Karpas-422 (cell line): ENCODE results near the gene FBXL13. TPM values are rescaled to one million over a fixed set of nuclear protein-coding genes. Genes with fewer than 3 reads are reported as not detected.

Source experiments
- DNase-seq: peaks from one replicate; pipeline ENCODE4 v3.0.0-alpha.2; 2015
- H2AFZ ChIP-seq: fragments of 200-600 bp; sonication (generic); 2 replicates; pipeline ENCODE4 v1.6.1; 2014; ENCODE audit warnings: antibody characterized with exemption, low read length, mixed read lengths
- H3K27ac ChIP-seq: fragments of 200-600 bp; sonication (generic); 2 replicates; pipeline ENCODE4 v1.5.1; 2014; ENCODE audit warnings: mild to moderate bottlenecking, low read length, moderate library complexity
- H3K27me3 ChIP-seq: fragments of 200-600 bp; sonication (generic); 2 replicates; pipeline ENCODE4 v1.6.1; 2014; ENCODE audit warnings: low read length, mixed read lengths
- H3K36me3 ChIP-seq: fragments of 200-600 bp; sonication (generic); 2 replicates; pipeline ENCODE4 v1.6.1; 2014; ENCODE audit warnings: low read length, mixed read lengths; ENCODE audit not compliant: insufficient read depth
- H3K4me1 ChIP-seq: fragments of 200-600 bp; sonication (generic); 2 replicates; pipeline ENCODE4 v1.6.1; 2014; ENCODE audit warnings: mild to moderate bottlenecking, low read length, mixed read lengths
- H3K4me2 ChIP-seq: fragments of 200-600 bp; sonication (generic); 2 replicates; pipeline ENCODE4 v1.6.1; 2014; ENCODE audit warnings: low read length, low read depth, mild to moderate bottlenecking; ENCODE audit not compliant: poor library complexity, severe bottlenecking
- H3K4me3 ChIP-seq: fragments of 200-600 bp; sonication (generic); 2 replicates; pipeline ENCODE4 v1.5.1; 2014; ENCODE audit warnings: mild to moderate bottlenecking, antibody characterized with exemption, low read length, mixed read lengths
- H3K79me2 ChIP-seq: fragments of 200-600 bp; sonication (generic); 2 replicates; pipeline ENCODE4 v1.6.1; 2014; ENCODE audit warnings: mild to moderate bottlenecking, low read length, mixed read lengths
- H3K9ac ChIP-seq: fragments of 200-600 bp; sonication (generic); 2 replicates; pipeline ENCODE4 v1.6.0; 2014; ENCODE audit warnings: low read length
- H3K9me2 ChIP-seq: fragments of 200-600 bp; sonication (generic), shearing (Covaris generic); replicated peaks from 2 replicates; pipeline ENCODE4 v1.6.0; 2014; ENCODE audit warnings: mild to moderate bottlenecking, low read length, moderate library complexity; ENCODE audit not compliant: insufficient read depth
- H3K9me3 ChIP-seq: fragments of 300-700, 200-600 bp; sonication (generic); 2 replicates; pipeline ENCODE4 v1.6.1; 2014; ENCODE audit warnings: low read length, mixed read lengths
- H4K20me1 ChIP-seq: fragments of 200-600 bp; sonication (generic); 2 replicates; pipeline ENCODE4 v1.6.1; 2014; ENCODE audit warnings: mild to moderate bottlenecking, antibody characterized with exemption, low read length, low read depth; ENCODE audit not compliant: insufficient read depth
- total RNA-seq: library from RNA; depleted of rRNA; stranded (reverse); fragments of >200 nt; shearing (Covaris generic); gene quantifications from 2 replicates; pipeline ENCODE4 v1.2.3, GENCODE V29; 2014; ENCODE audit warnings: low replicate concordance

The FBXL13 gene
- total RNA-seq, 1 experiment from 2014 or later, result 4.2 TPM

DNA sequence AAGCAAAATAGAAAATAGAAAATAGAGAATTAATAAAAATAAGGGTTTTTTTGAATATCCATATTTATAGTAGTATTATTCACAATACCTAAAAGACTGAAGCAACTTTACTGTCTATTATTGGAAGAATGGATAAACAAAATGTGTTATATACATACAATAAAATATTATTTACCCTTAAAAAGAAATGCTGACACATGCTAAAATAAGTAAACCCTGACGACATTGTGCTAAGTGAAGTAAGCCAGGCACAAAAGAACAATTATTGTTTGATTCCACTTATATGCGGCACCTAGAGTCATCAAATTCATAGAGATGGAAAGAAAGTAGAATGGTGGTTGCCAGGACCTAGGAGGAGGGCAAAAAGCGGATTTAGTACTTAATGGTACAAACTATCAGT, 122.8 kb downstream of the FBXL13 start:
- Histone ChIP-seq H3K4me1 (no peaks in the 10 kb centered on the region), H4K20me1 (no peaks in the 10 kb centered on the region), H3K27me3 (no peaks in the 10 kb centered on the region), H3K27ac (no peak overlapping the region), H3K36me3 (no peaks in the 10 kb centered on the region), H3K79me2 (no peaks in the 10 kb centered on the region), H3K9me2 (no peaks in the 10 kb centered on the region), H3K4me3 (no peak overlapping the region), H3K9ac (no peak overlapping the region), H2AFZ (no peak overlapping the region), H3K4me2 (no peak overlapping the region), H3K9me3 (no peaks in the 10 kb centered on the region)
- DNase-seq, result no peak

GRCh38 chr7:102944241-102944640, 130.4 kb downstream of the FBXL13 start:
- Histone ChIP-seq H3K9me3 (no peaks in the 10 kb centered on the region), H3K27me3 (no peaks in the 10 kb centered on the region), H3K9me2 (no peaks in the 10 kb centered on the region), H3K9ac (no peak overlapping the region), H3K4me1 (no peaks in the 10 kb centered on the region), H2AFZ (no peak overlapping the region), H3K4me2 (no peak overlapping the region), H3K79me2 (no peaks in the 10 kb centered on the region), H3K36me3 (no peaks in the 10 kb centered on the region), H3K4me3 (no peak overlapping the region), H3K27ac (no peak overlapping the region), H4K20me1 (no peaks in the 10 kb centered on the region)
- no peak for DNase-seq

DNA sequence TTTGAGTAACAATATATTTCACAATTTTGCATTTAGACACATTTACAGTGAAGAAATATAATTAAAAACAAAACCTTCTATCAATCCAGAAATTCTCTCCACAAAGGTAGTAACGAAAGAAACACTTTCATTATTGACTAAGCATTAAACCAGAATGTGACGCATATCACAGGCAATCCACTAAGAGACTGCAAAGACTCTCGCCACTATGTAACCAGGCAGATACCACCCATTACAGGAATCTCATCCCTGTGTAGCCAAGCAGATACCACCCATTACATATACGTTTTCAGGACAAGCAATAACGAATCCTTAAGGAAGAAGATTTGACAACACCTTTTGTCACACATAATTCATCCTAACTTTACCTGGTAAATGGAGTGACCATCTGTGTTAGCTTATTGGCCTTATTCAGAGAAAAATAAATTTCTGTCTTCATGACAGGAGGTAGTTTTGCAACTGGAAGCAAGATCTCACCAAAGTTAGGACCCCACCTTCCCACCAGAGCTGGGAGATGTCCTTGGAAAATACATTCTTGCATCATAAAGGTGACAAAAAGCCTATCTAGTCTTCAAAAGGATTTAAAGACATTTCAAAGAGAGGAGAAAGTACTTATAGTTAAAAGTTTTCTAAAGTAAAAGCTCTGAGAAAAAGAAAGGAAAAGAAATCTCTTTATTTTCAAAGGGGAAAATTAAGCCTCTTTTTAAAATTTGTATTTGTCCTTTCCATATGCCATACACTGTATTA, 131.0 kb downstream of the FBXL13 start:
- no peak for DNase-seq
- H3K27me3 ChIP-seq, result no peaks in the 10 kb centered on the region
- no peak overlapping the region for H2AFZ ChIP-seq
- no peaks in the 10 kb centered on the region for H3K9me2 ChIP-seq
- no peak overlapping the region for H3K9ac ChIP-seq
- no peaks in the 10 kb centered on the region for H3K79me2 ChIP-seq
- H3K36me3 ChIP-seq, result no peaks in the 10 kb centered on the region
- no peaks in the 10 kb centered on the region for H4K20me1 ChIP-seq
- no peak overlapping the region for H3K4me2 ChIP-seq
- H3K4me1 ChIP-seq, result no peaks in the 10 kb centered on the region
- no peaks in the 10 kb centered on the region for H3K9me3 ChIP-seq
- no peak overlapping the region for H3K4me3 ChIP-seq
- H3K27ac ChIP-seq, result no peak overlapping the region

GRCh38 chr7:102942868-102943267, 131.7 kb downstream of the FBXL13 start:
- no peaks in the 10 kb centered on the region for H3K36me3 ChIP-seq
- no peak overlapping the region for H3K9ac ChIP-seq
- H3K27me3 ChIP-seq, result no peaks in the 10 kb centered on the region
- DNase-seq, result no peak
- no peaks in the 10 kb centered on the region for H3K4me1 ChIP-seq
- no peaks in the 10 kb centered on the region for H4K20me1 ChIP-seq
- H3K4me3 ChIP-seq, result no peak overlapping the region
- H2AFZ ChIP-seq, result no peak overlapping the region
- H3K4me2 ChIP-seq, result no peak overlapping the region
- no peaks in the 10 kb centered on the region for H3K9me2 ChIP-seq
- H3K27ac ChIP-seq, result no peak overlapping the region
- no peaks in the 10 kb centered on the region for H3K79me2 ChIP-seq
- H3K9me3 ChIP-seq, result no peaks in the 10 kb centered on the region

- H3K27me3 ChIP-seq, result no peaks in the 10 kb centered on the region
- H3K4me1 ChIP-seq, result no peaks in the 10 kb centered on the region
- no peak overlapping the region for H3K27ac ChIP-seq
- no peak overlapping the region for H3K9ac ChIP-seq
- H3K79me2 ChIP-seq, result no peaks in the 10 kb centered on the region
- no peak for DNase-seq
- no peak overlapping the region for H3K4me2 ChIP-seq
- no peak overlapping the region for H3K4me3 ChIP-seq
- H4K20me1 ChIP-seq, result no peaks in the 10 kb centered on the region
- H2AFZ ChIP-seq, result no peak overlapping the region
- no peaks in the 10 kb centered on the region for H3K9me2 ChIP-seq
- no peaks in the 10 kb centered on the region for H3K9me3 ChIP-seq
- H3K36me3 ChIP-seq, result no peaks in the 10 kb centered on the region
Measured at GRCh38 chr7:102942181-102942866, 132.3 kb downstream of the FBXL13 start.

DNA sequence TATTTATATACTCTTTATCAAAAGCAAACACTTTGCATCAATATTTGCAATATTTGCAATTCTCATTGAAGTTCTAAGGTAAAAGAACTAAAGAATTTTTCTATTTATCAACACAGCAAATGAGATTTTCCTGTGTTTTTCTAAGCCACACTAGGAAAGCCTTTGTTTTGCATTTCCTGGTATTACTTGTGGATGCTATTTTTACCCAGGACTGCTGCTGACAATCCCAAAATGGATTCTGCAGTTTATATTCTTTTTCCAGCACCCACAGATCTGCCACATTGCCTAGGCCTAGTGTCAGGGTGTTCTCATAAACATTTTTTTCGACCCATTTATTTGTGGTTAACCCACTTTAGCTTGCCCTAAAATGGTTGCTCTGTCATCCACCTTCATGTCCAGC, 135.9 kb downstream of the FBXL13 start:
- Histone ChIP-seq H3K79me2 (no peaks in the 10 kb centered on the region), H3K9me2 (no peaks in the 10 kb centered on the region), H3K4me3 (no peak overlapping the region), H2AFZ (no peak overlapping the region), H3K4me2 (no peak overlapping the region), H3K9me3 (no peaks in the 10 kb centered on the region), H3K9ac (no peak overlapping the region), H4K20me1 (no peaks in the 10 kb centered on the region), H3K27me3 (no peaks in the 10 kb centered on the region), H3K4me1 (no peaks in the 10 kb centered on the region), H3K27ac (no peak overlapping the region), H3K36me3 (no peaks in the 10 kb centered on the region)
- no peak for DNase-seq

- H3K27me3 ChIP-seq, result no peaks in the 10 kb centered on the region
- no peaks in the 10 kb centered on the region for H3K9me2 ChIP-seq
- DNase-seq, result no peak
- no peak overlapping the region for H3K4me3 ChIP-seq
- no peak overlapping the region for H2AFZ ChIP-seq
- no peak overlapping the region for H3K27ac ChIP-seq
- H4K20me1 ChIP-seq, result no peaks in the 10 kb centered on the region
- no peaks in the 10 kb centered on the region for H3K9me3 ChIP-seq
- no peaks in the 10 kb centered on the region for H3K79me2 ChIP-seq
- no peaks in the 10 kb centered on the region for H3K36me3 ChIP-seq
- H3K9ac ChIP-seq, result no peak overlapping the region
- no peak overlapping the region for H3K4me2 ChIP-seq
- no peaks in the 10 kb centered on the region for H3K4me1 ChIP-seq
Measured at GRCh38 chr7:102935450-102936115, 139.0 kb downstream of the FBXL13 start.

DNA sequence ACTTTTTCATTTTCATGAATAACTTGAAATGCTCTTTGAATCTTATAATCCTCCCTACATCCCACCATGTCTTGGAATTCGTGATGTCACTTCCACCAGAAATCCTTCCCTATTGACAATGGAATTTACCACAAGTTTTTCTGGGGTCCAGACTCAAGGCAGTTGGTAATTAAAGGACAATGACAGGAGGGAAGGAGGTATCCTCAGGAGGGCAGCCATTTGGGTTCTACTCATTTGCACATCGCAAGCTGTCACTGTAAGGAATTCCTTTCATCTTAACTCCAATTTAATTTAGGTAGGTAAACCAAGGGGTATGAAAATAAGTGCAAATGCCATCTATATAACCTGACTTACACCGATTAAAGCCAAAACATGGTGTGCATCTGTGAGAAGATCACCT, 139.9 kb downstream of the FBXL13 start:
- Histone ChIP-seq H3K9me3 (no peaks in the 10 kb centered on the region), H3K9me2 (no peaks in the 10 kb centered on the region), H3K36me3 (no peaks in the 10 kb centered on the region), H3K79me2 (no peaks in the 10 kb centered on the region), H3K9ac (no peak overlapping the region), H3K4me2 (no peak overlapping the region), H3K4me3 (no peak overlapping the region), H3K27me3 (no peaks in the 10 kb centered on the region), H3K4me1 (no peaks in the 10 kb centered on the region), H3K27ac (no peak overlapping the region), H4K20me1 (no peaks in the 10 kb centered on the region), H2AFZ (no peak overlapping the region)
- DNase-seq, result no peak
